Right atrium auricular region (tissue), 2 donors: Measurements from ENCODE around the gene KANK2. TPM values are rescaled to one million over a fixed set of nuclear protein-coding genes. Genes with fewer than 3 reads are reported as not detected.

ENCODE experiments used
- DNase-seq: peaks from one replicate; pipeline ENCODE4 v3.0.0-alpha.2; 2019; ENCODE audit warnings: low spot score
- H3K27ac ChIP-seq, 2 donors: fragments of 200-600 bp; sonication (generic); 1 replicate in 1 of 2; 2 replicates in 1 of 2; pipeline ENCODE4 v1.5.1; 2016 to 2019
- H3K27me3 ChIP-seq, 2 donors: fragments of 200-600 bp; sonication (generic); one replicate each; pipeline versions ENCODE4 v1.5.1 to v1.6.0; 2017 to 2019
- H3K36me3 ChIP-seq: fragments of 200-600 bp; sonication (generic); one replicate; pipeline ENCODE4 v1.5.1; 2016
- H3K4me1 ChIP-seq, 2 donors: fragments of 200-600 bp; sonication (generic); one replicate each; pipeline versions ENCODE4 v1.5.1 to v1.6.0; 2017 to 2019
- H3K4me3 ChIP-seq, 2 donors: fragments of 200-600 bp; sonication (generic); 1 replicate in 1 of 2; 2 replicates in 1 of 2; pipeline ENCODE4 v1.5.1; 2017 to 2019; ENCODE audit warnings: mild to moderate bottlenecking in 1 of 2, moderate library complexity in 1 of 2
- H3K9me3 ChIP-seq, 2 donors: fragments of 200-600 bp; sonication (generic); one replicate each; pipeline ENCODE4 v1.5.1; 2019
- CTCF ChIP-seq, 2 donors: fragments of 200-600 bp; sonication (generic); IDR thresholded peaks; one replicate each; pipeline ENCODE4 v1.5.1; 2019; ENCODE audit warnings: antibody characterized with exemption in 2 of 2
- total RNA-seq, 2 donors: library from RNA; depleted of rRNA; stranded (reverse); fragments of >200 nt; gene quantifications; one replicate each; pipeline ENCODE4 v1.1.0, GENCODE V29; 2016

The KANK2 gene
- total RNA-seq, 2 donors from 2014 or later: 445 to 622 TPM

- Histone ChIP-seq H3K27me3 (no peaks in the 10 kb centered on the region), H3K4me3 (no peak overlapping the region), H3K4me1 (no peaks in the 10 kb centered on the region), H3K9me3 (no peaks in the 10 kb centered on the region), H3K27ac (no peak overlapping the region), H3K36me3 (peaks cover 7% of the 10 kb centered on the region)
- no peak for TF ChIP-seq CTCF (IDR thresholded peaks at IDR 0.05)
- no peak for DNase-seq
These were observed 35.2 kb upstream of the KANK2 start for GRCh38 chr19:11232555-11232954.

GRCh38 chr19:11230621-11231386, 33.5 kb upstream of the KANK2 start:
- no peaks in the 10 kb centered on the region for H3K9me3 ChIP-seq
- DNase-seq: no peak

GRCh38 chr19:11227195-11227886, 30.0 kb upstream of the KANK2 start:
- H3K27ac ChIP-seq: no peak overlapping the region
- TF ChIP-seq CTCF (IDR thresholded peaks at IDR 0.05): no peak
- H3K4me3 ChIP-seq: no peak overlapping the region
- no peaks in the 10 kb centered on the region for H3K4me1 ChIP-seq
- DNase-seq: no peak
- peaks cover 15% of the 10 kb centered on the region for H3K36me3 ChIP-seq
- no peaks in the 10 kb centered on the region for H3K9me3 ChIP-seq
- H3K27me3 ChIP-seq: no peaks in the 10 kb centered on the region

More at GRCh38 chr19:11230621-11231386, 33.5 kb upstream of the KANK2 start:
- Histone ChIP-seq H3K36me3 (peaks cover 13% of the 10 kb centered on the region), H3K4me3 (no peak overlapping the region), H3K27ac (no peak overlapping the region), H3K27me3 (no peaks in the 10 kb centered on the region), H3K4me1 (no peaks in the 10 kb centered on the region)
- TF ChIP-seq CTCF (IDR thresholded peaks at IDR 0.05): no peak

GRCh38 chr19:11226716-11227166, 29.4 kb upstream of the KANK2 start:
- no peaks in the 10 kb centered on the region for H3K9me3 ChIP-seq
- DNase-seq: no peak
- no peak for TF ChIP-seq CTCF (IDR thresholded peaks at IDR 0.05)
- no peaks in the 10 kb centered on the region for H3K4me1 ChIP-seq
- H3K27ac ChIP-seq: no peak overlapping the region
- H3K27me3 ChIP-seq: no peaks in the 10 kb centered on the region
- H3K4me3 ChIP-seq: no peak overlapping the region
- peaks cover 21% of the 10 kb centered on the region for H3K36me3 ChIP-seq

GRCh38 chr19:11225815-11226214, 28.5 kb upstream of the KANK2 start:
- DNase-seq: no peak
- TF ChIP-seq CTCF (IDR thresholded peaks at IDR 0.05): no peak
- Histone ChIP-seq H3K27me3 (no peaks in the 10 kb centered on the region), H3K9me3 (peaks cover 0 to 9% of the 10 kb centered on the region in 2 donors), H3K36me3 (peaks cover 31% of the 10 kb centered on the region), H3K4me1 (no peaks in the 10 kb centered on the region), H3K27ac (no peak overlapping the region), H3K4me3 (no peak overlapping the region)
